Ectodermal cell (in vitro differentiated cells): ENCODE measurements around the gene GOLM1.

ENCODE experiments used
- H3K27ac ChIP-seq: 2 replicates; pipeline ENCODE4 v1.7.0; 2013; ENCODE audit warnings: mild to moderate bottlenecking, low read depth, low read length; ENCODE audit not compliant: insufficient read depth, poor library complexity, severe bottlenecking
- H3K27me3 ChIP-seq: 2 replicates; pipeline ENCODE4 v1.7.0; 2013; ENCODE audit warnings: mild to moderate bottlenecking, low read length; ENCODE audit not compliant: insufficient read depth, control insufficient read depth, poor library complexity, severe bottlenecking
- H3K36me3 ChIP-seq: one replicate; pipeline ENCODE4 v1.7.0; 2013; ENCODE audit warnings: low read length; ENCODE audit not compliant: control insufficient read depth, insufficient read depth
- H3K4me1 ChIP-seq: one replicate; pipeline ENCODE4 v1.7.0; 2013; ENCODE audit warnings: low read length; ENCODE audit not compliant: control insufficient read depth, insufficient read depth
- H3K4me3 ChIP-seq: 2 replicates; pipeline ENCODE4 v1.7.0; 2013; ENCODE audit warnings: low read depth, low read length, control low read depth; ENCODE audit not compliant: insufficient read depth
- H3K9me3 ChIP-seq: 2 replicates; pipeline ENCODE4 v1.7.0; 2013; ENCODE audit warnings: mild to moderate bottlenecking, low read length, moderate library complexity; ENCODE audit not compliant: control insufficient read depth
- WGBS, 2 experiments: methylation state at CpG; one replicate each; pipeline ENCODE4 v1.1.7; 2013; ENCODE audit warnings: missing lambda C conversion rate in 2 of 2; 5-methylcytosine and 5-hydroxymethylcytosine counted together

Gene GOLM1

DNA sequence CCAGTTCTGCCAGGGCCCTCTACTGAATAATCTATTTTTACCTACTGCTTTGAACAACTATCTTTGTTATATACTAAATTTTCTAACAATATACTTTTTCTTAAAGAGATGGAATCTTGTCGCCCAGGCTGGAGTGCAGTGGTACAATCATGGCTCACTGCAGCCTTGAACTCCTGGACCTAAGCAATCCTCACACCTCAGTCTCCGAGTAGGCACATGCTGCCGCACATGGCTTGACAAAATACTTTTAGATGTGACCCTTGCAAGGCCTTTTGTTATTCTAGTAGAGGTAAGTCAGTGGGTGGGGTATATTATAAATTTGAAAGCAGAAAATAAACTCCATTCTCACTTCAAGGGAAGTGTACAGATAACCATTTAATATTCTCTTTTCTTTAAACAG, 7.9 kb downstream of the GOLM1 start:
- Histone ChIP-seq H3K9me3 (no peaks in the 10 kb centered on the region), H3K4me3 (no peak overlapping the region), H3K36me3 (peaks cover 3% of the 10 kb centered on the region), H3K4me1 (peaks cover 3% of the 10 kb centered on the region), H3K27me3 (no peaks in the 10 kb centered on the region), H3K27ac (no peak overlapping the region)
- WGBS, 2 experiments = 86 to 91% methylated on average over 3 of the region's 3 CpGs

DNA sequence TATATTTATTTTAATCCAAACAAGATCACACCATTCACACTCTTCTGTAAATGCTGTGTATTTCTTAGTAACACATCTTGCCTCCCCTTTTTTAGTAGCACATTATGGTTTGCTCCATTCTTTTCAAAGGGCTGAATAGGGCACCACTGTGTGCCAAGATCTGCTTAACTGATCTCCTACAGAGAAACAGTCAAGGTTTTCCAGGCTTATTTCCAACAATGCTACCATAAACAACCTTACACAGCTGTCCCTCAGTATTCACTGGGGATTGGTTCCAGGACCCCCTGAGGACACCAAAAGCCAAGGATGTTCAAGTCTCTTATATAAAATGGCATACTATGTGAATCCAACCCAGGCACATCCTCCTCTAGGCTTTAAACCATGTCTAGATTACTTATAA, 16.5 kb downstream of the GOLM1 start:
- Histone ChIP-seq H3K27ac (no peak overlapping the region), H3K4me3 (no peak overlapping the region), H3K9me3 (no peaks in the 10 kb centered on the region), H3K4me1 (no peaks in the 10 kb centered on the region), H3K27me3 (no peaks in the 10 kb centered on the region), H3K36me3 (no peaks in the 10 kb centered on the region)

DNA sequence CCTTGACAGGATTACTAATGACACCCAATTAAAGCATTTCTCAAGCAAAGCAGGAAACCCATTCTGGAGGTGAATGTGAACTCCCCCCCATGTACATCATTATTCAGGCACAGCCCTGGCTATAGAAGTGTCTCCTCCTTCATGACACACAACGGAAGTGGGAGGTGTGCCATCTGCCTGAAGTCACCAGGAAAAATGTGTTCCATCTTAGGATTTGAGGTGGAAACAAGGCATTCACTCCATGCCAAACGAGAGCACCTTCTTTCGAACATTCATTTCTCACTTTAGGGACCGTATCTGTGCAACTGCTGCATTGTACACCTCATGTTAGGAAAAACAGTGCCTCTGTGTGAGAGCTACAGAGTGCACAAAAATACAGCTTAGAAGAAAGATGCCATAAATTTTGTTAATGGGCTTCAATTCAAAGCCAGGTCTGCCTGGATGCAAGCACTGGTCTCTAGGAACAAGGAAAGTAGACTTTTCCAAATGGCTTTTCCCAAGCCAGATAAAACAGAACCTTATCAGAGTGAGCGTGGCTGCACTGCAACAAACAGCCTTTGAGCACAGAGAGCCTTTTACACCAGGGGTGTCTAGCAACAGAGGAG, 19.4 kb downstream of the GOLM1 start:
- H3K4me3 ChIP-seq = no peak overlapping the region
- WGBS, 2 experiments = 95 to 96% methylated on average over 5 of the region's 5 CpGs
- peaks cover 3% of the 10 kb centered on the region for H3K36me3 ChIP-seq
- H3K4me1 ChIP-seq = no peaks in the 10 kb centered on the region
- no peaks in the 10 kb centered on the region for H3K9me3 ChIP-seq
- no peaks in the 10 kb centered on the region for H3K27me3 ChIP-seq
- no peak overlapping the region for H3K27ac ChIP-seq

DNA sequence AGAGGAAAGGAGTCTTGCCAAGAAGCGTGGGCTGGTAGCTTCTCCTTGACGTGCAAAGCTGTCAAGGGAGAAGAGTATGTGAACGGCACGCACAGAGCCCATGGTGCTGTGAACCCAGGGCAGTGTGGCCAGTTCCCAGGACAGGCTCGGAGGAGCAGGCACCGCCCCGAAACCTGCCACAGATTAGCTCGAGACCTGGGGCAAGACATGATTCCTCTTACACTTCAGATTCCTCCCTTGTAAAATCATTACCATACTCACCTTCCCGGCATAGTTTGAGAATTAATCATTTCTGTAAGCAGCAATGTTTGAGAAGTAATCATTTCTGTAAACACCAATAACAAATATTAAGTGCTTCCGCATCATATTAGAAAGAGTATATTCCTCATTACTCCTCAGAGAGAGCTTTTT, 19.9 kb downstream of the GOLM1 start:
- Histone ChIP-seq H3K36me3 (peaks cover 5% of the 10 kb centered on the region), H3K4me1 (no peaks in the 10 kb centered on the region), H3K27me3 (no peaks in the 10 kb centered on the region), H3K9me3 (no peaks in the 10 kb centered on the region), H3K4me3 (no peak overlapping the region), H3K27ac (no peak overlapping the region)
- 90 to 94% methylated on average over 8 to 10 of the region's 10 CpGs for WGBS, 2 experiments

DNA sequence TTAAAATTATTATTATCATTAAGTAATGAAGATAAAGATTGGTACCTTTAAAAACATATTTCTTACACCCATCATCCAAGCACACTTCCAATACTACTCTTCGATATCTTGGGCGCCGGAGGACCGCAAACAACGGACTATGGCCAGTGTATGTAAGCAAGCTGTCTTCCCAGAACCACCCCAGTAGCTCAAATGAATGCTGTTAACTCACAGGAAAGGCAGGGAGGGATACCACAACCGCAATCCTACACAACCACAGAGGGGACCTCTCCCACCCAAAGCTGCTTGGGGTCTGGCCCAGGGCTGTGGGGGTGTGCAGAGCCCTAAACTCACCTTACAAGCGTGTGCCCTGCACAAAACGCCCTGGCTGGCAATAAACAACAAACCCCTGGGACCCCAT, 20.6 kb downstream of the GOLM1 start:
- H3K27ac ChIP-seq = no peak overlapping the region
- H3K4me3 ChIP-seq = no peak overlapping the region
- no peaks in the 10 kb centered on the region for H3K27me3 ChIP-seq
- H3K9me3 ChIP-seq = no peaks in the 10 kb centered on the region
- no peaks in the 10 kb centered on the region for H3K4me1 ChIP-seq
- 92 to 96% methylated on average over 8 of the region's 8 CpGs for WGBS, 2 experiments
- H3K36me3 ChIP-seq = peaks cover 8% of the 10 kb centered on the region

DNA sequence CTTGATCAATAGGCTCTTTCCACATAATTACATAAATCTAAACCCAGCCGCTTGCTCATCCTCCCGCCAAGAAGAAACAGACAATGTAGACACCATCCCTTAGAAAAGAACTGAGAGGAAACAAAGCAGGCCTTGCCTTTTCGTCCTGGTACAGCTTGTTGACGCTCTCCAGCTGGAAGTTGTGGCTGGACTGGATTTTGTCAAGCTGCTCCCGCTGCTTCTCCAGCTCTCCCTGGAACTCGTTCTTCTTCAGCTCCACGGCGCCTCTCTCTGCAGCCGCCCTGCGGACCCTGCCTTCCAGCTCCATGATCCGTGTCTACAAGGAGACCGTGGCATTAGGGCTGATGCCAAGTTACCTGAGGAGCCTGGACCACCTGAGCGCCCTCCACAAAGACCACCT, 22.1 kb downstream of the GOLM1 start:
- Histone ChIP-seq H3K4me3 (no peak overlapping the region), H3K4me1 (no peaks in the 10 kb centered on the region), H3K27ac (no peak overlapping the region), H3K36me3 (peaks cover 8% of the 10 kb centered on the region), H3K27me3 (no peaks in the 10 kb centered on the region), H3K9me3 (no peaks in the 10 kb centered on the region)
- 93 to 95% methylated on average over 13 of the region's 13 CpGs for WGBS, 2 experiments

DNA sequence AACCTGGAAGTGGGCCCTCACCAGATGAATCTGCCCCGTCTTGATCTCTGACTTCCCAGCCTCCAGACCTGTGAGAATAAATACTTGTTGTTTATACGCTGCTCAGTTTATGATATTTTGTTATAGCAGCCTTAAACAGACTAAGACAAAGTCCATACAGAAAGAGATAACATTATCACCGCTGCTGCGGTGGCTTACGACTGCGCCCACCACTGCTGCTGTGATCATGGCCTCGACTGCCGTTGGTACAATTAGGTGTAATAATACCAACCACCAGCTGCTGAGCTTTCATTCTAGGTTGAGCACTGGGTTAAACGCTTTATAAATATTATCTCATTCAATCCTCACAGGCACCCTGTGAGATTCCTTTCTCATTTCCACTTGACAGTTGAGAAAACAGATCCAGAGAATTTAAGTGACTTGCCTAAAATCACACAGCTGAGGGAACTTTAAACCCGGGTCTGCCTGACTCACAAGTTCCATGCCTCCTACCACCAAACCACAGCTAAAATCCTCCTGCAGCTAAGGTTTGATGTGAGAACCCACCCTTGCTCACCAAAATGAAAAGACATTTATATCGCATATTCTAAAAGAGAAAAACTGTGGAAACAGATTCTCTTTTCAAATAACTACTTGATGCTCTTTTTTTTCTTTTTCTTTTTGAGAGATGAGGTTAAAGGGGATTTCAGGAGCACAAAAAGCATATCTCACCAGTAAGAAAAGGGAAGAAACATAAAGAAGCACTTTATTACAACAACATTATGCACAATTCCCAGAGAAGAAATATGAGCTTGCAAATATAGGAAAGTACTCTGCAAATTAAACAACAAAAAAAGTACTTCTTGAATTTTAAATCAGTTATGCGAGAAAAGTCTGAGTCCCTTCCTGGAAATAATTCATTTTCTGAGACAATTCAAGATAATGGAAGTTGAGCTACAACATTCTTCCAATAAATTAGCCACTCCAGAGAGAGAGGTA, 23.9 kb downstream of the GOLM1 start:
- Histone ChIP-seq H3K27me3 (no peaks in the 10 kb centered on the region), H3K27ac (no peak overlapping the region), H3K36me3 (peaks cover 8% of the 10 kb centered on the region), H3K9me3 (no peaks in the 10 kb centered on the region), H3K4me3 (no peak overlapping the region), H3K4me1 (no peaks in the 10 kb centered on the region)
- 96 to 98% methylated on average over 12 of the region's 12 CpGs for WGBS, 2 experiments

DNA sequence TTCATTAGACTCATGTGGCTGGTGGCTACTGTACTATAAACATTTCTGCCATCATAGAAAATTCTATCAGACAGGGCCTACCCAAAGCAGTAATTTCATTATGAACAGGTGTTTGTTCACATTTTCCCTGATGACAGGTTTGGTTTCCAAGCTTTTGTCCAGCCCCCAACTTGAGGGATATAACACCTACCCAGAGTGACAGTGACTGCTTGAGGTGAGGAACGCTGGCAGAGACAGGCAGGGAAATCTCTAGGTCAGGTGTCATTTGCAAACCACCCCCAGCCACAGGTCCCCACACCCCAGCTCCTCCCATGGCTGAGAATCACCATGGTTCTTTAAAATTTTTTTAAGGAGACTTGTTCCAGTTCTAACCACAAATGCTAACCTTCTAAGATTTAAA, 25.5 kb downstream of the GOLM1 start:
- Histone ChIP-seq H3K36me3 (peaks cover 12% of the 10 kb centered on the region), H3K4me3 (no peak overlapping the region), H3K9me3 (no peaks in the 10 kb centered on the region), H3K4me1 (no peaks in the 10 kb centered on the region), H3K27me3 (no peaks in the 10 kb centered on the region), H3K27ac (no peak overlapping the region)
- WGBS, 2 experiments = 82 to 90% methylated on average over 1 of the region's 1 CpG

DNA sequence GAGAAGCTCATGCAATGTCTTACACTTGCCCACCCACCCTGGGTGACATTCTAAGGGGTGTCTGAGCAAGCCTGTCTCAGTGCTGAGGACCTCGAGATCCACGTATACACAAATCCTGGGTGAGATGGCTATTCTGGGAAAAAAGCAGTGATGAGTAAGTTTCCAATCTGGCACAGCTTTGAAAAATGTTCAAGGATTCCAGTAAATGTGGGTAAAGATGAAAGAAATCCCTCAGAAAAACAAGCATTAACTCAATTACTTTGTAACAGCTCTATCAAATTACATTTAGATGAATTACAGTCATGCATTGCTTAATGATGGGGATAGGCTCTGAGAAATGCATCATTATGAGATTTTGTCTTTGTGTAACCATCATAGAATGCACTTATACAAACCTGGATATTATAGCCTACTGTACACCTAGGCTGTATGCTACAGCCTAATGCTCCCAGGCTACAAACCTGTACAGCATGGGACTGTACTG, 26.9 kb downstream of the GOLM1 start:
- Histone ChIP-seq H3K36me3 (peaks cover 12% of the 10 kb centered on the region), H3K27me3 (no peaks in the 10 kb centered on the region), H3K4me1 (no peaks in the 10 kb centered on the region), H3K9me3 (no peaks in the 10 kb centered on the region), H3K27ac (no peak overlapping the region), H3K4me3 (no peak overlapping the region)
- WGBS, 2 experiments = 95 to 98% methylated on average over 2 of the region's 2 CpGs

DNA sequence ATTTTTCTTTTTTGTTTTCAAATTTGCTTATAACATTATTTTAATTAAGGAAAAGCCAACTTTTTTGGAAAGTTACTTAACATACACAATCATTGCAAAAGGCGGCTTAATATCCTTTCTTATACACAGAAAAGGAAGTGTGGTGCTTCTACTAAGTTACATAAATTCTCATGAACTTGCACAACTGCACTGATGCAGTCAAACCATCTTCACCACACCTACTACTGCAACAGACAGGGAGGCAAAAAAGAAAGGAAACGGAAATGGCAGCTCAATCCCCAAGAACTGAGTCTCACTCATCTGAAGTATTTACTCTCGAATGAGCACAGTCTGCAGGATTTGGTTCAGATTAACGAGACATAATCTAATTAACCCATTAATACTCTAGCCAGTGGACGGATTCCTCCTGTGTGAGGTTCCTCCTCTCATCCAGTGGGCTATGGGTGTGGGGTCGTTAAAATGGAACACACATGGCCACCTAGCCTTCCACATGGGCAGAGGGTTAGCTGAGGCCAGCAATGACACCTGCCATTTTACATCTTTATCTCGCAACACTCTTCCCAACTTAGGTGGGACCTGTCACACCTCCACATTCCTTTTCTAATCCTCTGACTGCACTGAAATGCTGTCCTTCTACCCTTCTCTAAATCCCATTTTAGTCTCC, 30.0 kb downstream of the GOLM1 start:
- H3K9me3 ChIP-seq = no peaks in the 10 kb centered on the region
- H3K36me3 ChIP-seq = peaks cover 6% of the 10 kb centered on the region
- H3K27me3 ChIP-seq = no peaks in the 10 kb centered on the region
- H3K27ac ChIP-seq = no peak overlapping the region
- H3K4me3 ChIP-seq = no peak overlapping the region
- 88% methylated on average over 6 to 7 of the region's 7 CpGs for WGBS, 2 experiments
- H3K4me1 ChIP-seq = no peaks in the 10 kb centered on the region
